Vagina (tissue), 2 donors: ENCODE results near the gene IFT80.

Experiments used
- CTCF ChIP-seq, 3 experiments: fragments of 450-650 bp in 2 of 3; fragments of 200-600 bp in 1 of 3; sonication (generic) in 1 of 3; IDR thresholded peaks; one replicate each; pipeline ENCODE4 v1.5.1; 2017 to 2019; ENCODE audit warnings: antibody characterized with exemption in 3 of 3, mild to moderate bottlenecking in 2 of 3, moderate library complexity in 2 of 3
- POLR2A ChIP-seq, 2 donors: fragments of 450-650 bp; IDR thresholded peaks; one replicate each; pipeline ENCODE4 v1.6.1; 2017; ENCODE audit warnings: antibody characterized with exemption in 2 of 2, mild to moderate bottlenecking in 2 of 2, moderate library complexity in 2 of 2

GRCh38 chr3:160412477-160412876 is 13.5 kb upstream of the IFT80 start:
- TF ChIP-seq POLR2A (IDR thresholded peaks at IDR 0.05) = no peak
- TF ChIP-seq CTCF (IDR thresholded peaks at IDR 0.05) = no peak
